DMS53 treated with DMSO at 0.1 percent for 48 hours (cell line): ENCODE results near the gene SLC12A1.
"Not testable (repeated sequence)": the region's sequence is repeated elsewhere in the genome, so short reads cannot be mapped to it uniquely, and the experiment has no call there.

ENCODE experiments used
- DNase-seq: peaks from one replicate; lab custom pipeline; 2025; ENCODE audit not compliant: unreplicated experiment; lab: John Stamatoyannopoulos, UW

Gene SLC12A1

GRCh38 chr15:48306639-48307038 lies 100.5 kb downstream of the SLC12A1 start:
- no peak for DNase-seq

GRCh38 chr15:48307586-48307985 lies 101.5 kb downstream of the SLC12A1 start:
- DNase-seq, result no peak

GRCh38 chr15:48309740-48310139 lies 103.6 kb downstream of the SLC12A1 start:
- no peak for DNase-seq

GRCh38 chr15:48313216-48313615 lies 107.1 kb downstream of the SLC12A1 start:
- no peak for DNase-seq

- DNase-seq, result no peak
Measured at GRCh38 chr15:48315041-48315440, 108.9 kb downstream of the SLC12A1 start.

- no peak for DNase-seq
Measured at GRCh38 chr15:48317221-48317620, 111.1 kb downstream of the SLC12A1 start.

GRCh38 chr15:48318131-48318530 lies 112.0 kb downstream of the SLC12A1 start:
- DNase-seq, result no peak

GRCh38 chr15:48323294-48323693 lies 117.2 kb downstream of the SLC12A1 start:
- no peak for DNase-seq

GRCh38 chr15:48324949-48325348 lies 118.8 kb downstream of the SLC12A1 start:
- no peak for DNase-seq

GRCh38 chr15:48325400-48325799 lies 119.3 kb downstream of the SLC12A1 start:
- DNase-seq, result no peak

- DNase-seq, result not testable (repeated sequence)
Measured at GRCh38 chr15:48326180-48326579, 120.1 kb downstream of the SLC12A1 start.

- no peak for DNase-seq
Measured at GRCh38 chr15:48330105-48330785, 124.1 kb downstream of the SLC12A1 start.

GRCh38 chr15:48330855-48331795 lies 125.0 kb downstream of the SLC12A1 start, which contains the start of gene DUT:
Gene DUT (plus strand): TSS chr15:48331429. CDS start chr15:48331516, 87 bp downstream.
- peak; percentile 29 for DNase-seq

GRCh38 chr15:48331796-48332641 lies 125.9 kb downstream of the SLC12A1 start:
- DNase-seq, result no peak

- DNase-seq, result no peak
Measured at GRCh38 chr15:48332642-48333034, 126.5 kb downstream of the SLC12A1 start.

- no peak for DNase-seq
Measured at GRCh38 chr15:48333540-48333939, 127.4 kb downstream of the SLC12A1 start.

GRCh38 chr15:48334260-48334659 lies 128.2 kb downstream of the SLC12A1 start:
- DNase-seq, result no peak

- no peak for DNase-seq
Measured at GRCh38 chr15:48336940-48337339, 130.8 kb downstream of the SLC12A1 start.

GRCh38 chr15:48337607-48338006 lies 131.5 kb downstream of the SLC12A1 start:
- DNase-seq, result no peak

- no peak for DNase-seq
Measured at GRCh38 chr15:48340111-48340510, 134.0 kb downstream of the SLC12A1 start.

GRCh38 chr15:48343865-48344264 lies 137.8 kb downstream of the SLC12A1 start:
- no peak for DNase-seq
